HG02763 (cell line): ENCODE data around the gene SUSD4.

Experiments
- ATAC-seq: cut with Tn5 transposase; IDR thresholded peaks from one replicate; pipeline ENCODE4 v1.9.1; 2021; ENCODE audit warnings: mild to moderate bottlenecking, moderate library complexity; ENCODE audit not compliant: unreplicated experiment

The SUSD4 gene

GRCh38 chr1:223197923-223198627, 165.9 kb downstream of the SUSD4 start:
- no peak for ATAC-seq

- ATAC-seq = no peak
These were observed 173.9 kb downstream of the SUSD4 start for GRCh38 chr1:223189903-223190724.

- ATAC-seq = no peak
These were observed 174.5 kb downstream of the SUSD4 start for GRCh38 chr1:223189525-223189902.

- no peak for ATAC-seq
These were observed 175.2 kb downstream of the SUSD4 start for GRCh38 chr1:223188618-223189356.

GRCh38 chr1:223186800-223187199, 177.2 kb downstream of the SUSD4 start:
- no peak for ATAC-seq

- no peak for ATAC-seq
These were observed 180.6 kb downstream of the SUSD4 start for GRCh38 chr1:223183268-223183862.

GRCh38 chr1:223180731-223181321, 183.2 kb downstream of the SUSD4 start:
- ATAC-seq = no peak

- ATAC-seq = no peak
These were observed 184.2 kb downstream of the SUSD4 start for GRCh38 chr1:223179786-223180185.

GRCh38 chr1:223179280-223179679, 184.7 kb downstream of the SUSD4 start:
- no peak for ATAC-seq

GRCh38 chr1:223177681-223178080, 186.3 kb downstream of the SUSD4 start:
- no peak for ATAC-seq

GRCh38 chr1:223176437-223176836, 187.5 kb downstream of the SUSD4 start:
- no peak for ATAC-seq

- ATAC-seq = no peak
These were observed 188.3 kb downstream of the SUSD4 start for GRCh38 chr1:223175633-223176032.

- ATAC-seq = no peak
These were observed 188.9 kb downstream of the SUSD4 start for GRCh38 chr1:223175032-223175431.
